Measurements from ENCODE around the gene SYT13.

GRCh38 chr11:45227836-45228235, 58.3 kb downstream of the SYT13 start:
- no peak for TF ChIP-seq POLR2A (IDR thresholded peaks at IDR 0.05; ENCODE audit: low read depth, low read length)
- TF ChIP-seq TAF1 (IDR thresholded peaks at IDR 0.05; ENCODE audit: low read depth, low read length) = no peak
- TF ChIP-seq POLR2AphosphoS5 (IDR thresholded peaks at IDR 0.05; ENCODE audit: low read depth, low read length) = no peak
- no peak for TF ChIP-seq SPI1 (IDR thresholded peaks at IDR 0.05; ENCODE audit: low read depth, low read length)
- no peak for TF ChIP-seq PAX5 (IDR thresholded peaks at IDR 0.05; ENCODE audit: insufficient read depth, low read length, severe bottlenecking)
- no peak for TF ChIP-seq POU2F2 (IDR thresholded peaks at IDR 0.05; ENCODE audit: low read depth, low read length)

Data from GM12891 (cell line).